Naive B cell (primary cell): ENCODE data around the gene DSCAML1. TPM values are rescaled to one million over a fixed set of nuclear protein-coding genes. Genes with fewer than 3 reads are reported as not detected.
A peak's percentile ranks its signal among the peaks of the same experiment; 100 is the strongest.

Source experiments
- ATAC-seq, 2 donors: fragments of 150-1000 bp; cut with Tn5 transposase; 2 replicates each; pipeline ENCODE4 v1.10.0; 2021; ENCODE audit warnings: low read depth in 2 of 2, mild to moderate bottlenecking in 2 of 2, moderate library complexity in 2 of 2
- DNase-seq: peaks from one replicate; pipeline ENCODE4 v3.0.0; 2022
- H3K27ac Mint-ChIP-seq, 6 donors: one replicate each; pipeline ENCODE4 v1.8.0; 2020 to 2022; ENCODE audit warnings: mild to moderate bottlenecking in 6 of 6, mixed read lengths in 6 of 6, moderate library complexity in 5 of 6, inconsistent platforms in 2 of 6
- H3K27me3 Mint-ChIP-seq, 3 donors: one replicate each; pipeline ENCODE4 v1.8.0; 2021 to 2022; ENCODE audit warnings: mixed read lengths in 3 of 3, mild to moderate bottlenecking in 1 of 3
- H3K36me3 Mint-ChIP-seq, 2 donors: one replicate each; pipeline ENCODE4 v1.8.0; 2020 to 2022; ENCODE audit warnings: mixed read lengths in 2 of 2, inconsistent platforms in 1 of 2, mild to moderate bottlenecking in 1 of 2
- H3K4me1 Mint-ChIP-seq, 3 donors: one replicate each; pipeline ENCODE4 v1.8.0; 2020 to 2022; ENCODE audit warnings: mixed read lengths in 3 of 3, inconsistent platforms in 1 of 3, mild to moderate bottlenecking in 1 of 3, moderate library complexity in 1 of 3
- H3K4me3 Mint-ChIP-seq, 8 donors: one replicate each; pipeline ENCODE4 v1.8.0; 2020 to 2022; ENCODE audit warnings: mild to moderate bottlenecking in 8 of 8, mixed read lengths in 8 of 8, moderate library complexity in 8 of 8, inconsistent platforms in 2 of 8
- H3K9me3 Mint-ChIP-seq, 7 donors: one replicate each; pipeline ENCODE4 v1.8.0; 2020 to 2022; ENCODE audit warnings: mixed read lengths in 7 of 7, mild to moderate bottlenecking in 5 of 7, inconsistent platforms in 2 of 7, moderate library complexity in 1 of 7
- polyA plus RNA-seq, 6 donors: library from polyadenylated mRNA; unstranded; fragments of 300-500 nt; fragmentation: Illumina TruSeq; gene quantifications; one replicate each; pipeline ENCODE4 v1.2.3, GENCODE V29; 2021; ENCODE audit warnings: low read depth in 6 of 6

DSCAML1 gene
- polyA plus RNA-seq, 6 donors from 2014 or later, result 0.03 to 0.25 (median 0.11) TPM; not detected in 3

DNA sequence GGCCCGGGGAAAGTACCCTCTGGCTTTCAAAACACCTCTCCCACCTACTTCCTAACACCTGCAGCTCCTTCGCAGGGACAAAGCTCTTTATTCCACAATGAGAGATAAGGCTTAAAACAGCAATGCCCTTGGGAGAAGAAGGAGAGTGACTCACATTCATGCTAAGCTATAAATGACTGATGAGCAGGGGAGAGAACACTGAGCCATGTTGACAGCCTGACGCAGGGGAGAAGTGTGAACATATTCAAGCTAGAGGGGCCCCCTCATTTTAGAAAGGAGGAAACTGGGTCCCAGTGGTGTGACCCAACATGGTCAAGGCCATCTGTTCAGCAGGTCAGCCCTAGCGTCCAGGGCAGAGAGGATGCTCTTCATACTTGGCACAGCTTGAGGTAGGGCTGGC is 171.8 kb downstream of the DSCAML1 start:
- Mint-ChIP-seq H3K27ac (no peak overlapping the region), H3K9me3 (peaks cover 3 to 11% (median 6%) of the 10 kb centered on the region in 7 donors), H3K36me3 (peaks cover 0 to 8% of the 10 kb centered on the region in 2 donors), H3K4me3 (no peak overlapping the region), H3K27me3 (peaks cover 5 to 18% (median 13%) of the 10 kb centered on the region in 3 donors), H3K4me1 (no peaks in the 10 kb centered on the region)
- ATAC-seq, result no peak
- DNase-seq, result no peak

- no peak overlapping the region for H3K27ac Mint-ChIP-seq
- no peak for ATAC-seq
- H3K9me3 Mint-ChIP-seq, result peaks cover 3 to 11% (median 6%) of the 10 kb centered on the region in 7 donors
- H3K27me3 Mint-ChIP-seq, result peaks cover 4 to 13% (median 10%) of the 10 kb centered on the region in 3 donors
- peak overlapping the region in 1 of 8 donors; percentile 42 for H3K4me3 Mint-ChIP-seq
- H3K36me3 Mint-ChIP-seq, result peaks cover 0 to 8% of the 10 kb centered on the region in 2 donors
- no peak for DNase-seq
- no peaks in the 10 kb centered on the region for H3K4me1 Mint-ChIP-seq
Measured at GRCh38 chr11:117623831-117624271, 173.2 kb downstream of the DSCAML1 start.

- Mint-ChIP-seq H3K9me3 (peaks cover 3 to 11% (median 6%) of the 10 kb centered on the region in 7 donors), H3K36me3 (peaks cover 0 to 8% of the 10 kb centered on the region in 2 donors), H3K4me3 (no peak overlapping the region), H3K27ac (no peak overlapping the region), H3K27me3 (peaks cover 8 to 19% (median 11%) of the 10 kb centered on the region in 3 donors), H3K4me1 (no peaks in the 10 kb centered on the region)
- no peak for ATAC-seq
- no peak for DNase-seq
Measured at GRCh38 chr11:117621226-117621625, 175.8 kb downstream of the DSCAML1 start.

- H3K4me1 Mint-ChIP-seq, result no peaks in the 10 kb centered on the region
- DNase-seq, result no peak
- peaks cover 0 to 8% of the 10 kb centered on the region in 2 donors for H3K36me3 Mint-ChIP-seq
- H3K9me3 Mint-ChIP-seq, result peaks cover 3 to 11% (median 6%) of the 10 kb centered on the region in 7 donors
- peak overlapping the region in 1 of 8 donors; percentile 7 for H3K4me3 Mint-ChIP-seq
- peaks cover 8 to 19% (median 11%) of the 10 kb centered on the region in 3 donors for H3K27me3 Mint-ChIP-seq
- H3K27ac Mint-ChIP-seq, result no peak overlapping the region
- ATAC-seq, result no peak
Measured at GRCh38 chr11:117620659-117621058, 176.4 kb downstream of the DSCAML1 start.

DNA sequence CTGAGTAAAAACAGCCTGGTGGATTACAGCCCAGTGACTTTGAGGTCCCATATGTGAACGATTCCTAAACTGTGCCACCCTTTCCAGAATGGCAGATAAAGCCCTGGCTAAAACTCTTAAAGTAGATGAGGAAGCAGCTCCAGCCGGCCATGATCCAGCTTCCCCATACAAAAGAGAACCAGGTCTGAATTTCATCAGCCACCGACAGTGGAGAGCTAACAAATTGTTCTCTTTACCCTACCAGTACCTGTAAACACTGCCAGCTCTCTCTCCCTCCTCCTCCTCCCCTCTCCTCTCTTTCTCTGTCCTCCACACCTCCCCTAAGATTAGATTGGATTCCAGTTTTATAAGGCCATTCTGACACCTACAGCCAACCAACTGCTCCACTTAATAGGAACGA is 176.9 kb downstream of the DSCAML1 start:
- Mint-ChIP-seq H3K36me3 (peaks cover 0 to 8% of the 10 kb centered on the region in 2 donors), H3K27me3 (peaks cover 8 to 19% (median 16%) of the 10 kb centered on the region in 3 donors), H3K9me3 (peaks cover 3 to 11% (median 6%) of the 10 kb centered on the region in 7 donors), H3K4me1 (no peaks in the 10 kb centered on the region), H3K27ac (no peak overlapping the region), H3K4me3 (no peak overlapping the region)
- DNase-seq (no peak), ATAC-seq (no peak)

- Mint-ChIP-seq H3K27me3 (peaks cover 8 to 19% (median 19%) of the 10 kb centered on the region in 3 donors), H3K9me3 (peaks cover 3 to 11% (median 6%) of the 10 kb centered on the region in 7 donors), H3K4me1 (no peaks in the 10 kb centered on the region), H3K4me3 (no peak overlapping the region), H3K27ac (no peak overlapping the region), H3K36me3 (peaks cover 0 to 8% of the 10 kb centered on the region in 2 donors)
- no peak for DNase-seq
- no peak for ATAC-seq
Measured at GRCh38 chr11:117619661-117620060, 177.4 kb downstream of the DSCAML1 start.

GRCh38 chr11:117618982-117619355 is 178.0 kb downstream of the DSCAML1 start:
- ATAC-seq, result no peak
- H3K27ac Mint-ChIP-seq, result no peak overlapping the region
- peaks cover 0 to 8% of the 10 kb centered on the region in 2 donors for H3K36me3 Mint-ChIP-seq
- peaks cover 8 to 26% (median 21%) of the 10 kb centered on the region in 3 donors for H3K27me3 Mint-ChIP-seq
- no peak for DNase-seq
- H3K4me1 Mint-ChIP-seq, result no peaks in the 10 kb centered on the region
- H3K9me3 Mint-ChIP-seq, result peaks cover 3 to 17% (median 6%) of the 10 kb centered on the region in 7 donors
- no peak overlapping the region for H3K4me3 Mint-ChIP-seq

DNA sequence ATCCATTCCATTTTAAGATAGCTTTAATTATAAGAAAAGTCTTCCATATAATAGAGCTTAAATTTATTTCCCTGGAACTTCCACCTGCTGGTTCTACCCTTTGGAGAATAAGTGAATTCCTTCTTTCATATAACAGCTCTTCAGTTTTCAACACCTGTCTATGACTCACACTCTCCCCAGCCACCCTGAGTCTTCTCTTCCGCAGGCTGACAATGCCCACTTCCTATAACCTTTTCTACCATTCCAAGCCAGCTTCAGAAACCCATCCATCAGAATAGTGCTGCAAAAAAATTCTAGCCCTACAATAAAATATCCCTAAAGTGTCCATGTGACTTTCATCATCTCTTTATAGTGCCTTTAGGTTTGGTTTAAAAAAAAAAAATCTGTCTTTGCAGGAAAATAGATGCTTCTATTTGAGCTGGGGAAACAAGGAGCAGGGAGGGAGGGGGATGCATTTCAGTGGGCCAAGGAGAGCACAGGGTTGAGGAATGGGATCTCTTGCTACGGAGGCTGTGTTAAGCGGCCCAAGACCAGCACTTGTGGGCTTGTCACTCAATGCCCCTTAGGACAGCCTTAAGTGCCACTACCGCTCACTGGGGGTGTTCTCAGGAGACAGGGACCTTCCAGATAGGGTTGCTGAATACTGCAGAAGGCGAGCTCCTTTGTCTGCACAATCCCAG is 178.6 kb downstream of the DSCAML1 start:
- H3K4me3 Mint-ChIP-seq, result no peak overlapping the region
- H3K27ac Mint-ChIP-seq, result no peak overlapping the region
- H3K9me3 Mint-ChIP-seq, result peaks cover 3 to 17% (median 6%) of the 10 kb centered on the region in 7 donors
- peaks cover 8 to 27% (median 21%) of the 10 kb centered on the region in 3 donors for H3K27me3 Mint-ChIP-seq
- DNase-seq (no peak), ATAC-seq (no peak)
- H3K36me3 Mint-ChIP-seq, result peaks cover 0 to 8% of the 10 kb centered on the region in 2 donors
- H3K4me1 Mint-ChIP-seq, result no peaks in the 10 kb centered on the region

DNA sequence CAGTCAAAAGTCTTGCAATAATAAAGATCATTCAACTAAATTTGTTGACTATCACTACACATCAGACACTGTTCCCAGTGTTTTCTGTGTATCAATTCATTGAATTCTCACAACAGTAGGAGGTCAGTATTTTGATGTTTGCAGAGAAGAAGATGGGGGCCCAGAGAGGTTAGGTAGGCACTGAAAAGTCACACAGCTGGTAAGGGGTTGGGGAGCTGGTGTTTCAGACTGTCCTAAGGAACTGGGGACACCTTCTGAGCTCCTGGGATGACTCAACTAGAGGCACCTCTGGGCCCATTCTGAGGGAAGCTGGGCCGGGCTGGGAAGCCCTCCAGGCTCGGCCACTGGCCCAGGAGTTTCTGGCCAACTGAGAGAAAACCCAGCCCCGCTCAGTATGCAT is 180.0 kb downstream of the DSCAML1 start:
- Mint-ChIP-seq H3K4me1 (no peaks in the 10 kb centered on the region), H3K36me3 (peaks cover 0 to 8% of the 10 kb centered on the region in 2 donors), H3K9me3 (peaks cover 0 to 17% (median 6%) of the 10 kb centered on the region in 7 donors), H3K4me3 (no peak overlapping the region), H3K27ac (no peak overlapping the region), H3K27me3 (peaks cover 8 to 32% (median 30%) of the 10 kb centered on the region in 3 donors)
- ATAC-seq, result no peak
- no peak for DNase-seq

DNA sequence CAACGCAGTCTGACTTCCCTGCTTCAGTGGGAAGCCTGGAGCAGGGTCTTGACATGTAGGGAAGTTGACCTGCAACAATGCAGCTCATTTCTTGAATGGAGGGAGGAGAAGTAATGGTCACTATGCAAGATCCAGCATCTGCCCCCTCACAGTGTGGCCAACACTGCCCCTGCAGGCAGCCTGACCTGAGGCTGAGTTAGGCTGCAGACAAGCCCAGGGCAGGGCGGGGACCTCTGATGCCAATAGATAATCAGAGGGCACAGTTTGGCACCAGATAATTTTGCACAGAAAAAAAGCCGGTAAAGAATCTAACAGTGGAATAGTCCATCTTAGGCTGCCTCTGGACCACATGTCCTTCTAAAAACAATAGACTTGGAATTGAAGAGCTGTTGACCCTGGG is 182.3 kb downstream of the DSCAML1 start:
- peaks cover 0 to 17% (median 10%) of the 10 kb centered on the region in 3 donors for H3K4me1 Mint-ChIP-seq

GRCh38 chr11:117613521-117613920 is 183.5 kb downstream of the DSCAML1 start:
- H3K4me1 Mint-ChIP-seq, result peaks cover 0 to 17% (median 11%) of the 10 kb centered on the region in 3 donors
- no peaks in the 10 kb centered on the region for H3K36me3 Mint-ChIP-seq
- no peak for ATAC-seq
- H3K27me3 Mint-ChIP-seq, result peaks cover 8 to 34% (median 32%) of the 10 kb centered on the region in 3 donors
- H3K27ac Mint-ChIP-seq, result no peak overlapping the region
- H3K9me3 Mint-ChIP-seq, result peaks cover 0 to 6% (median 0%) of the 10 kb centered on the region in 7 donors
- DNase-seq, result no peak
- no peak overlapping the region for H3K4me3 Mint-ChIP-seq

More for the DNA sequence above, 182.3 kb downstream of the DSCAML1 start:
- H3K36me3 Mint-ChIP-seq, result no peaks in the 10 kb centered on the region
- DNase-seq (no peak), ATAC-seq (no peak)
- H3K9me3 Mint-ChIP-seq, result peaks cover 0 to 6% (median 0%) of the 10 kb centered on the region in 7 donors
- peak overlapping the region in 1 of 8 donors; percentile 13 for H3K4me3 Mint-ChIP-seq
- H3K27ac Mint-ChIP-seq, result no peak overlapping the region
- peaks cover 8 to 39% (median 32%) of the 10 kb centered on the region in 3 donors for H3K27me3 Mint-ChIP-seq

- DNase-seq (no peak), ATAC-seq (no peak)
- Mint-ChIP-seq H3K9me3 (peaks cover 0 to 6% (median 0%) of the 10 kb centered on the region in 7 donors), H3K4me3 (no peak overlapping the region), H3K4me1 (peaks cover 0 to 17% (median 11%) of the 10 kb centered on the region in 3 donors), H3K27ac (no peak overlapping the region), H3K36me3 (no peaks in the 10 kb centered on the region), H3K27me3 (peaks cover 0 to 36% (median 26%) of the 10 kb centered on the region in 3 donors)
Measured at GRCh38 chr11:117612177-117612576, 184.8 kb downstream of the DSCAML1 start.

DNA sequence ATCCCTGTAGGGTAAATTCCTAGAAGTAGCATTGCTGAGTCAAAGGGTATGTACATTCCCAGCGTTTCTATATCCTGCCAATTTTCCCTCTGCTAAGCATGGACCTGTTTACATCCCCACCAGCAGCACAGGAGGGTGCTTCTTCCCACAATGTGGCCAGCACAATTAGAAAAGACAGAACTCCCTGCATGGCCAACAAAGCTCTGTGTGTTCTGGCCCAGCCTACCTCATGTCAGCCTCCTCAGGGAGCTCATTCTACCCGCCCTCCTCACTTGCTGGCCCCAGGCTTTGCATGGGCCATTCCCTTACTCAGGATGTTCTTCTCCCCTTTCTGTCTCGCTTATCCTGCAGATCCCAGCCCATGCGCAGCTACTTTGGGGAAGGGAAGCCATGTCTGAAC is 186.1 kb downstream of the DSCAML1 start:
- Mint-ChIP-seq H3K27me3 (peaks cover 0 to 41% (median 22%) of the 10 kb centered on the region in 3 donors), H3K4me3 (no peak overlapping the region), H3K36me3 (no peaks in the 10 kb centered on the region), H3K27ac (no peak overlapping the region), H3K4me1 (peaks cover 0 to 17% (median 11%) of the 10 kb centered on the region in 3 donors), H3K9me3 (peaks cover 0 to 6% (median 0%) of the 10 kb centered on the region in 7 donors)
- no peak for ATAC-seq
- no peak for DNase-seq

DNA sequence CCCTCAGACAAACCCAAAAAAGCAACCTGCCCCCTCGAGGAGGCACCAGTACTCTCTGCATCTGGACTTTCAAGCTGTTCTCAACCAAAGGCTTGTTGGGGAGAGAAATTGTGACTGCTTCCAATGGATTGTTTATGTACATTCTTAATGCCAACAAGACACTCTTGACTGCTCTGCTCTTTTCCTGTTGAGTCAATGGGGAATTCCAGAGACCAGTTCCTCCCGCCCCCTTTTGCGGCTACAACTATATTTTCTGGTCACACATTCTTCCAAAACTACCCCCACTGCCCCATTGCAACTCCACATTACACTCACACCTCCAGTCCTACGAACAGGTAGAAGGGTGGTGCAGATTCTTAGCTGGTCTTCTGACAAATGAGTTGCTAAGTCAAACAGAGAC is 187.0 kb downstream of the DSCAML1 start:
- Mint-ChIP-seq H3K4me3 (no peak overlapping the region), H3K36me3 (no peaks in the 10 kb centered on the region), H3K9me3 (peaks cover 0 to 6% (median 0%) of the 10 kb centered on the region in 7 donors), H3K4me1 (peaks cover 0 to 17% (median 11%) of the 10 kb centered on the region in 3 donors), H3K27me3 (peaks cover 0 to 36% (median 22%) of the 10 kb centered on the region in 3 donors), H3K27ac (peak overlapping the region in 1 of 6 donors; percentile 1)
- DNase-seq (no peak), ATAC-seq (no peak)
